GM23338 (cell line): ENCODE measurements around the gene PPP2R1A. TPM values are rescaled to one million over a fixed set of nuclear protein-coding genes. Genes with fewer than 3 reads are reported as not detected.

Experiments used
- ATAC-seq: fragments of 200-7000 bp; cut with Tn5 transposase; 3 replicates; pipeline ENCODE4 v1.9.1; 2020
- DNase-seq: peaks from one replicate; pipeline ENCODE4 v3.0.0-alpha.2; 2015; ENCODE audit warnings: low spot score
- H2AFZ ChIP-seq: fragments of 200-600 bp; sonication (generic); 2 replicates; pipeline ENCODE4 v1.8.0; 2016; ENCODE audit warnings: antibody characterized with exemption, mild to moderate bottlenecking, moderate library complexity
- H3F3A ChIP-seq: fragments of 200-600 bp; sonication (generic); replicated peaks from 2 replicates; pipeline ENCODE4 v1.8.0; 2017; ENCODE audit warnings: antibody characterized with exemption, mixed run types, low read depth
- H3K27ac ChIP-seq: fragments of 200-600 bp; sonication (generic); 2 replicates; pipeline ENCODE4 v1.6.1; 2016; ENCODE audit warnings: low read depth
- H3K27me3 ChIP-seq: fragments of 200-600 bp; sonication (generic); 2 replicates; pipeline ENCODE4 v1.8.0; 2016; ENCODE audit warnings: mild to moderate bottlenecking, mixed run types, moderate library complexity; ENCODE audit not compliant: insufficient read depth
- H3K36me3 ChIP-seq: fragments of 200-600 bp; sonication (generic); 2 replicates; pipeline ENCODE4 v1.8.0; 2016; ENCODE audit warnings: mild to moderate bottlenecking; ENCODE audit not compliant: insufficient read depth
- H3K4me1 ChIP-seq: fragments of 200-600 bp; sonication (generic); 2 replicates; pipeline ENCODE4 v1.8.0; 2016; ENCODE audit warnings: mild to moderate bottlenecking, moderate library complexity; ENCODE audit not compliant: insufficient read depth
- H3K4me2 ChIP-seq: fragments of 200-600 bp; sonication (generic); 2 replicates; pipeline ENCODE4 v1.7.1; 2017; ENCODE audit warnings: mixed run types
- H3K4me3 ChIP-seq: fragments of 200-600 bp; sonication (generic); 2 replicates; pipeline ENCODE4 v1.6.1; 2016; ENCODE audit warnings: mixed run types
- H3K79me2 ChIP-seq: fragments of 200-600 bp; sonication (generic); replicated peaks from 2 replicates; pipeline ENCODE4 v1.8.0; 2017; ENCODE audit warnings: mild to moderate bottlenecking; ENCODE audit not compliant: insufficient read depth
- H3K9me2 ChIP-seq: fragments of 200-600 bp; sonication (generic); 2 replicates; pipeline ENCODE4 v1.8.0; 2017; ENCODE audit not compliant: insufficient read depth
- H4K20me1 ChIP-seq: fragments of 200-600 bp; sonication (generic); replicated peaks from 2 replicates; pipeline ENCODE4 v1.8.0; 2017; ENCODE audit warnings: mild to moderate bottlenecking; ENCODE audit not compliant: insufficient read depth
- H3K27ac Mint-ChIP-seq: 2 replicates; pipeline ENCODE4 v1.8.0; 2020; ENCODE audit warnings: inconsistent platforms, mild to moderate bottlenecking, moderate library complexity, mixed read lengths
- H3K27me3 Mint-ChIP-seq: 3 replicates; pipeline ENCODE4 v1.8.0; 2022; ENCODE audit warnings: low read depth, mild to moderate bottlenecking, moderate library complexity, mixed read lengths, inconsistent platforms; ENCODE audit not compliant: insufficient read depth, poor library complexity
- H3K36me3 Mint-ChIP-seq: 3 replicates; pipeline ENCODE4 v1.8.0; 2021; ENCODE audit warnings: low read depth, mild to moderate bottlenecking, inconsistent platforms, moderate library complexity, mixed read lengths
- H3K4me1 Mint-ChIP-seq: 3 replicates; pipeline ENCODE4 v1.8.0; 2020; ENCODE audit warnings: mild to moderate bottlenecking, inconsistent platforms, mixed read lengths
- H3K4me3 Mint-ChIP-seq: 3 replicates; pipeline ENCODE4 v1.8.0; 2021; ENCODE audit warnings: moderate library complexity, mild to moderate bottlenecking, inconsistent platforms, mixed read lengths
- H3K9me3 Mint-ChIP-seq: 3 replicates; pipeline ENCODE4 v1.8.0; 2020; ENCODE audit warnings: moderate library complexity, mild to moderate bottlenecking, inconsistent platforms, mixed read lengths
- CREB1 ChIP-seq: fragments of 250-450 bp; sonication (Bioruptor Pico); IDR thresholded peaks from 2 replicates; pipeline ENCODE4 v1.5.0; 2020; ENCODE audit warnings: low read depth, mild to moderate bottlenecking, moderate library complexity
- CTCF ChIP-seq, 2 experiments: fragments of 200-600 bp in 1 of 2; sonication (generic) in 1 of 2; conservative IDR thresholded peaks; 2 replicates each; pipeline versions ENCODE4 v1.5.1 to v1.6.1; 2016 to 2017; ENCODE audit warnings: antibody characterized with exemption in 2 of 2, low read depth in 2 of 2, mild to moderate bottlenecking in 2 of 2, moderate library complexity in 1 of 2
- EZH2phosphoT487 ChIP-seq: fragments of 200-600 bp; sonication (generic); IDR thresholded peaks from one replicate; pipeline ENCODE4 v1.8.1; 2018; ENCODE audit warnings: antibody characterized with exemption; ENCODE audit not compliant: unreplicated experiment
- JUNB ChIP-seq: IDR thresholded peaks from one replicate; pipeline ENCODE4 v1.6.1; 2016; ENCODE audit warnings: antibody characterized with exemption; ENCODE audit not compliant: unreplicated experiment
- NANOG ChIP-seq: IDR thresholded peaks from 2 replicates; pipeline ENCODE4 v1.6.1; 2016; ENCODE audit warnings: antibody characterized with exemption, borderline replicate concordance
- POLR2AphosphoS5 ChIP-seq: IDR thresholded peaks from 2 replicates; pipeline ENCODE4 v1.6.1; 2016; ENCODE audit warnings: antibody characterized with exemption, low read depth
- REST ChIP-seq: IDR thresholded peaks from one replicate; pipeline ENCODE4 v1.6.1; 2018; ENCODE audit warnings: antibody characterized with exemption; ENCODE audit not compliant: unreplicated experiment
- STAT1 ChIP-seq: IDR thresholded peaks from one replicate; pipeline ENCODE4 v1.6.1; 2016; ENCODE audit warnings: antibody characterized with exemption; ENCODE audit not compliant: unreplicated experiment
- ZNF114 ChIP-seq: fragments of 250-450 bp; sonication (Bioruptor Pico); IDR thresholded peaks from 2 replicates; pipeline ENCODE4 v1.5.0; 2020; ENCODE audit warnings: mild to moderate bottlenecking, moderate library complexity
- ZNF331 ChIP-seq: fragments of 250-450 bp; sonication (Bioruptor Pico); IDR thresholded peaks from 2 replicates; pipeline ENCODE4 v1.5.0; 2020; ENCODE audit warnings: low read depth, mild to moderate bottlenecking, moderate library complexity
- ZNF462 ChIP-seq: fragments of 250-450 bp; sonication (Bioruptor Pico); IDR thresholded peaks from 2 replicates; pipeline ENCODE4 v1.5.0; 2020; ENCODE audit warnings: mild to moderate bottlenecking, moderate library complexity
- polyA plus RNA-seq: library from polyadenylated mRNA; unstranded; fragments of >200 nt; fragmentation: Nextera tagmentation; extraction: Ambion mirVana; gene quantifications from 2 replicates; pipeline ENCODE4 v1.2.1, GENCODE V29; 2016
- total RNA-seq: library from RNA; depleted of rRNA; stranded (reverse); fragments of >200 nt; shearing (Covaris generic); gene quantifications from 2 replicates; pipeline ENCODE4 v1.2.3, GENCODE V29; 2014

Gene PPP2R1A
- total and polyA plus RNA-seq, 2 experiments from 2014 or later = 212 to 381 TPM

- Histone ChIP-seq H3K4me3 (no peak overlapping the region), H3K4me2 (no peak overlapping the region), H3K27ac (no peak overlapping the region), H2AFZ (no peak overlapping the region), H3K9me2 (no peaks in the 10 kb centered on the region), H3K36me3 (peaks cover 75% of the 10 kb centered on the region), H3K27me3 (no peaks in the 10 kb centered on the region), H3K4me1 (no peaks in the 10 kb centered on the region), H4K20me1 (no peaks in the 10 kb centered on the region; the same call in 1 of the 2 replicates), H3K79me2 (peaks cover 4% of the 10 kb centered on the region; the same call in 1 of the 2 replicates), H3F3A (no peaks in the 10 kb centered on the region)
- Mint-ChIP-seq H3K9me3 (no peaks in the 10 kb centered on the region; the same call in 2 of the 3 replicates), H3K4me3 (no peak overlapping the region), H3K36me3 (peaks cover 95% of the 10 kb centered on the region), H3K27ac (no peak overlapping the region), H3K27me3 (peaks cover 4% of the 10 kb centered on the region), H3K4me1 (no peaks in the 10 kb centered on the region)
- TF ChIP-seq CREB1 (CRISPR knock-in tag) (no peak), ZNF331 (CRISPR knock-in tag) (no peak), CTCF (conservative IDR thresholded peaks at IDR 0.05; ENCODE audit: low read depth in 2 of 2) (no peak), POLR2AphosphoS5 (no peak), STAT1 (no peak), JUNB (no peak), ZNF114 (CRISPR knock-in tag) (no peak), EZH2phosphoT487 (no peak), NANOG (no peak)
- ATAC-seq (no peak), DNase-seq (no peak)
Observed at GRCh38 chr19:52216401-52216800, 26.5 kb downstream of the PPP2R1A start.

GRCh38 chr19:52217576-52217975 is 27.7 kb downstream of the PPP2R1A start:
- Histone ChIP-seq H3K4me1 (no peaks in the 10 kb centered on the region), H3K36me3 (peaks cover 75% of the 10 kb centered on the region), H3K4me2 (no peak overlapping the region), H3F3A (no peaks in the 10 kb centered on the region), H3K9me2 (no peaks in the 10 kb centered on the region), H3K4me3 (no peak overlapping the region), H3K27ac (no peak overlapping the region), H3K79me2 (peaks cover 4% of the 10 kb centered on the region; the same call in 1 of the 2 replicates), H4K20me1 (no peaks in the 10 kb centered on the region; the same call in 1 of the 2 replicates), H2AFZ (no peak overlapping the region), H3K27me3 (no peaks in the 10 kb centered on the region)
- no peaks in the 10 kb centered on the region for H3K4me1 Mint-ChIP-seq
- H3K27me3 Mint-ChIP-seq = peaks cover 1% of the 10 kb centered on the region
- peak overlapping the region; percentile 32; the same call in 1 of the 2 replicates for H3K27ac Mint-ChIP-seq
- peak; percentile 63 for ATAC-seq
- peak; percentile 18 for DNase-seq
- peaks cover 95% of the 10 kb centered on the region for H3K36me3 Mint-ChIP-seq
- no peak overlapping the region for H3K4me3 Mint-ChIP-seq
- H3K9me3 Mint-ChIP-seq = no peaks in the 10 kb centered on the region; the same call in 2 of the 3 replicates
- TF ChIP-seq ZNF462 (CRISPR knock-in tag) = no peak
- TF ChIP-seq CREB1 (CRISPR knock-in tag) = no peak
- no peak for TF ChIP-seq ZNF331 (CRISPR knock-in tag)
- no peak for TF ChIP-seq JUNB
- TF ChIP-seq REST = no peak
- TF ChIP-seq ZNF114 (CRISPR knock-in tag) = no peak
